HG02943 (cell line): ENCODE measurements around the gene NEXN.
"Not testable (repeated sequence)": the region's sequence is repeated elsewhere in the genome, so short reads cannot be mapped to it uniquely, and the experiment has no call there.

ENCODE experiments used
- ATAC-seq: cut with Tn5 transposase; IDR thresholded peaks from one replicate; pipeline ENCODE4 v1.9.1; 2021; ENCODE audit warnings: mild to moderate bottlenecking, low read depth, moderate library complexity; ENCODE audit not compliant: unreplicated experiment

The NEXN gene

GRCh38 chr1:77900687-77901293, 12.4 kb downstream of the NEXN start:
- ATAC-seq: no peak

- no peak for ATAC-seq
Measured at GRCh38 chr1:77905603-77906002, 17.2 kb downstream of the NEXN start.

- no peak for ATAC-seq
Measured at GRCh38 chr1:77906019-77906545, 17.7 kb downstream of the NEXN start.

GRCh38 chr1:77906624-77907023, 18.2 kb downstream of the NEXN start:
- ATAC-seq: no peak

GRCh38 chr1:77910116-77910515, 21.7 kb downstream of the NEXN start:
- no peak for ATAC-seq

- ATAC-seq: not testable (repeated sequence)
Measured at GRCh38 chr1:77918918-77919317, 30.5 kb downstream of the NEXN start.

- ATAC-seq: no peak
Measured at GRCh38 chr1:77925518-77925917, 37.1 kb downstream of the NEXN start.

GRCh38 chr1:77925956-77926355, 37.5 kb downstream of the NEXN start:
- ATAC-seq: no peak

- ATAC-seq: no peak
Measured at GRCh38 chr1:77926561-77927357, 38.3 kb downstream of the NEXN start.

- ATAC-seq: no peak
Measured at GRCh38 chr1:77927414-77927813, 39.0 kb downstream of the NEXN start.

GRCh38 chr1:77929806-77930205, 41.4 kb downstream of the NEXN start:
- ATAC-seq: no peak

GRCh38 chr1:77938651-77939050, 50.2 kb downstream of the NEXN start:
- ATAC-seq: no peak

- no peak for ATAC-seq
Measured at GRCh38 chr1:77940921-77941570, 52.6 kb downstream of the NEXN start.

- ATAC-seq: no peak
Measured at GRCh38 chr1:77942400-77943140, 54.1 kb downstream of the NEXN start.

- no peak for ATAC-seq
Measured at GRCh38 chr1:77945345-77945744, 56.9 kb downstream of the NEXN start.

GRCh38 chr1:77948841-77949424, 60.5 kb downstream of the NEXN start:
- ATAC-seq: no peak

GRCh38 chr1:77950873-77951272, 62.4 kb downstream of the NEXN start:
- no peak for ATAC-seq

GRCh38 chr1:77951328-77951727, 62.9 kb downstream of the NEXN start:
- ATAC-seq: no peak

GRCh38 chr1:77953907-77954306, 65.5 kb downstream of the NEXN start:
- no peak for ATAC-seq

GRCh38 chr1:77954521-77954920, 66.1 kb downstream of the NEXN start:
- ATAC-seq: no peak
